Measurements from ENCODE around the gene TBC1D16. TPM values are rescaled to one million over a fixed set of nuclear protein-coding genes. Genes with fewer than 3 reads are reported as not detected.

TBC1D16 gene
- total RNA-seq, 2 experiments from 2014 or later = 0.74 to 1.2 TPM

DNA sequence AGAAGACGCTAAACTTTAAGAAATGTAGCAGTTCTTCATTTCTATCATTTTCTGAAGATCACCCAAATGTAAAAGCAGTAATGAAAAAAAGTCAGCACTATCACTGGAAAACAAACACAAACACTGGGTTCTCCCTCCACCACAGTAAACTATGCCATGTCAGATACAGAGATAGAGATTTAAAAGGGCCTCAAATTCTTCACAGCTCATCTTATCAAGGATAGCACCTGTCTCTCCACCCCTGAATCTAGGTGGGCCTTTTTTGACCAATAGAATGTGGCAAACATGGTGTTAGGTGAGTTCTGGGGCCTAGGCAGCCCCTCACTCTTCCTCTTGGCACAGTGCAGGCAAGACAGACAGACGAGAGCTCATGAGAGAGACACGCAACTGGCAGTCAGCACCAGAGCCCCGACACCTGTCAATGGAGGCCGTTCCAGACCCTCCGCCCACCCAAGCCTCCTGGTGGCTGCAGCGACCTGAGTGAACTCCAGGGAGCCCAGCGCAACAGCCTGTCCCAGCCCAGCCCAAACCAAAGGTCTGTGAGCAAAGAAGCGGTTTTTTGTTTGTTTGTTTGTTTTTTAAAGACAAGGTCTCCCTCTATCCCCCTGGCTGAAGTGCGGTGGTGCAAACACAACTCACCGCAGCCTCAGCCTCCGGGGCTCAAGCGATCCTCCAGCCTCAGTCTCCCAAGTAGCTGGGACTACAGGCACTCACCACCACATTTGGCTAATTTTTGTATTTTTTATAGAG lies 79.8 kb downstream of the TBC1D16 start:
- H3K4me3 Mint-ChIP-seq = no peak overlapping the region
- H3K4me1 Mint-ChIP-seq = peaks cover 1% of the 10 kb centered on the region
- H3K27ac Mint-ChIP-seq = no peak overlapping the region
- no peaks in the 10 kb centered on the region for H3K9me3 Mint-ChIP-seq
- no peak for DNase-seq
- POLR2A ChIA-PET = no interaction called here
- H3K36me3 Mint-ChIP-seq (ENCODE audit: low read depth) = no peaks in the 10 kb centered on the region
- CTCF ChIA-PET = interaction anchor here (1.4 kb wide), 1 partner anchor 15 kb away, joined by 5 read pairs; no protein-coding TSS in a partner anchor
- H3K27me3 Mint-ChIP-seq = peaks cover 10% of the 10 kb centered on the region

DNA sequence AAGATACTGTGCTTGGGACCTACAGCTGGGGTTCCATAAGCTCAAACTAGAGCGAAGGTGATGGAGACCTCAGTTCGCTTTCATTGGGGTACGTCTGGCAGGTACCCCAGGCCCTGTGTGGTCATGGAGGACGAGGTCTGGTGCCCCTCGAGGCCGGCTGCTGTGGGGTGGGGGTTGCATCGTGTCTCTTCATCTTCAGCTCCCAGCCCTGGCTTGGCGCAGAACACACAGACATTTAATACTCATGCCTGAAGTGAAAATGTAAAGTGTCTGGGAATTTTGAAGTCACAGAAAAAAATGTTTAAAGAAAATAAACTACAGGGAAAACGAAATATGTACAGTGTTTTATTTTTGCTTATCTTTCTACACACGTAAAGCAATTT lies 80.5 kb downstream of the TBC1D16 start:
- Mint-ChIP-seq H3K27me3 (peaks cover 9% of the 10 kb centered on the region), H3K4me1 (no peaks in the 10 kb centered on the region), H3K27ac (no peak overlapping the region), H3K36me3 (ENCODE audit: low read depth) (no peaks in the 10 kb centered on the region), H3K9me3 (no peaks in the 10 kb centered on the region), H3K4me3 (no peak overlapping the region)
- ChIA-PET CTCF (interaction anchor here (1.4 kb wide), 1 partner anchor 15 kb away, joined by 5 read pairs; no protein-coding TSS in a partner anchor), POLR2A (no interaction called here)
- no peak for DNase-seq

- ChIA-PET POLR2A (no interaction called here), CTCF (interaction anchor here (1.4 kb wide), 1 partner anchor 16 kb away, joined by 5 read pairs; no protein-coding TSS in a partner anchor)
- Mint-ChIP-seq H3K36me3 (ENCODE audit: low read depth) (no peaks in the 10 kb centered on the region), H3K9me3 (no peaks in the 10 kb centered on the region), H3K27ac (no peak overlapping the region), H3K4me1 (no peaks in the 10 kb centered on the region), H3K4me3 (no peak overlapping the region), H3K27me3 (peaks cover 6% of the 10 kb centered on the region)
- no peak for DNase-seq
These were observed 81.1 kb downstream of the TBC1D16 start for GRCh38 chr17:79954281-79955166.

GRCh38 chr17:79953335-79953734 lies 82.3 kb downstream of the TBC1D16 start:
- DNase-seq = no peak
- no peak overlapping the region for H3K4me3 Mint-ChIP-seq
- no peak overlapping the region for H3K27ac Mint-ChIP-seq
- ChIA-PET POLR2A (no interaction called here), CTCF (no interaction called here)
- no peaks in the 10 kb centered on the region for H3K36me3 Mint-ChIP-seq (ENCODE audit: low read depth)
- no peaks in the 10 kb centered on the region for H3K9me3 Mint-ChIP-seq
- H3K4me1 Mint-ChIP-seq = no peaks in the 10 kb centered on the region
- peaks cover 1% of the 10 kb centered on the region for H3K27me3 Mint-ChIP-seq

DNA sequence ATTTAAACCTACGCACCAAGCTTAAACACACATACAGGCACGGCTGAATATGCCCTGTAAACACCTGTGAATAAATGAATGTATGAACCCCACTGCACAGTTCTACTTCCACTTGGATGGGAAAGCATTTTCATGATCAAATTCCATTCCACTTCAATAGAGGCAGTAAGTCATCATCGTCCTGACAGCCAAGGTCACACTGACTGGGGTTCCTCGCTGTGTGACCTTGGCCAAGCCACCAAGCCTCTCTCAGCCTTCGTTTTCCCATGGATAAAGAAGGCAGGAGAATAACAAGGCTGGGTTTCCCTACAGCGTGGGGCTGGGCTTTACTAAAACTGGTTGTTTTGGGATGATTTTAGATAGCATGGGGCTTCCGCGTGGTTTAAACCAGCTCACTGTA lies 82.8 kb downstream of the TBC1D16 start:
- H3K4me3 Mint-ChIP-seq = no peak overlapping the region
- DNase-seq = no peak
- ChIA-PET POLR2A (no interaction called here), CTCF (no interaction called here)
- no peaks in the 10 kb centered on the region for H3K9me3 Mint-ChIP-seq
- H3K27me3 Mint-ChIP-seq = peaks cover 1% of the 10 kb centered on the region
- no peaks in the 10 kb centered on the region for H3K4me1 Mint-ChIP-seq
- H3K27ac Mint-ChIP-seq = no peak overlapping the region
- no peaks in the 10 kb centered on the region for H3K36me3 Mint-ChIP-seq (ENCODE audit: low read depth)

- no peaks in the 10 kb centered on the region for H3K9me3 Mint-ChIP-seq
- CTCF ChIA-PET = interaction anchor here (0.6 kb wide), 1 partner anchor 112 kb away, joined by 3 read pairs; no protein-coding TSS in a partner anchor
- no peak overlapping the region for H3K4me3 Mint-ChIP-seq
- H3K27me3 Mint-ChIP-seq = peaks cover 1% of the 10 kb centered on the region
- H3K4me1 Mint-ChIP-seq = no peaks in the 10 kb centered on the region
- H3K36me3 Mint-ChIP-seq (ENCODE audit: low read depth) = no peaks in the 10 kb centered on the region
- DNase-seq = no peak
- H3K27ac Mint-ChIP-seq = no peak overlapping the region
- POLR2A ChIA-PET = no interaction called here
These were observed 83.3 kb downstream of the TBC1D16 start for GRCh38 chr17:79952265-79952877.

DNA sequence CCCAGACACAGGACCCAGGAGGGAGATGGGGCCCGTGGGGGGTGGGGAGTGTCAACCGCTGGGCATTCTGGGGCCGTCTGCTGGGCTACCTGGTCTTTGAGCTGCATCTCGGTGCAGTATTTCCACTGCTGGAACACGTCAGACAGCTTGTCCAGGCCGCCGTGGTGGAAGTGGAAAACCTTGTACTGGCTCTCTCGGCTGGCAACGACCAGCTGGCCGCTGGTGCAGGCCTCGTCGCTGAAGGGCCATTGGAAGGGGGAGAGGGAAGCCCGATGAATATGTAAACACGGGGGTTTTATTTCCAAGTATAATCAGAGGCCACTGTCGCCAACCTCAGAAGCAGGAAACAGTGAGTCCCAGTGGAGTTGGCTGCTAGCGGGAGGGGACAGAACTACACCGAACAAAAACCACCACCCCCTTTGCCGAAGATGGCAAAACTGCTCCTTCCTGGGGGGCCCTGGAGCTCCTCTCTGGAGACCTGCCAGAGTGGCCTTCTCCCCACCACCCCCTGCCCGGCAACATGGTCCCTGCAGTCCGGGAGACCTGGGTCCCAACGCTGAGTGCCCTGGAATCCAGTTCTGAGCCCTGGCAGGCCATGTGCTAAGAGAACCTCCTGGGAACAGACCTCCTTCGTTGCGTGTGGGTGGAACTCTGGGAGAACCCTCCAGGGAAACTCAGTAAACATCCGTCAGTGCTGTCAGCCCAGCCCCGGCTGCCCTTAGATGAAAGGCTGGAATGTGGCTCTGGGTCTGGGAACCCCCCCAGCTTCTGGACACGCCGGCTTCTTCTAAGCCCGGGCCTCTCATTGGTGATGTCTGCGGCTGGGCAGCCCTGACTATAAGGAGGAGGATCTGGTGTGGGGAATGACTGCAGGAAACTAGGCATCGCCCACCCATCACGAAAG lies 84.1 kb downstream of the TBC1D16 start:
- Mint-ChIP-seq H3K36me3 (ENCODE audit: low read depth) (no peaks in the 10 kb centered on the region), H3K4me1 (no peaks in the 10 kb centered on the region), H3K27me3 (no peaks in the 10 kb centered on the region), H3K4me3 (no peak overlapping the region), H3K9me3 (no peaks in the 10 kb centered on the region), H3K27ac (no peak overlapping the region)
- DNase-seq = no peak
- POLR2A ChIA-PET = no interaction called here
- CTCF ChIA-PET = interaction anchor here (0.6 kb wide), 1 partner anchor 113 kb away, joined by 3 read pairs; no protein-coding TSS in a partner anchor

GRCh38 chr17:79950751-79951150 lies 84.9 kb downstream of the TBC1D16 start:
- Mint-ChIP-seq H3K36me3 (ENCODE audit: low read depth) (no peaks in the 10 kb centered on the region), H3K9me3 (no peaks in the 10 kb centered on the region), H3K4me3 (no peak overlapping the region), H3K27me3 (no peaks in the 10 kb centered on the region), H3K4me1 (no peaks in the 10 kb centered on the region), H3K27ac (no peak overlapping the region)
- CTCF ChIA-PET = no interaction called here
- DNase-seq = no peak
- POLR2A ChIA-PET = no interaction called here

- CTCF ChIA-PET = no interaction called here
- no peaks in the 10 kb centered on the region for H3K4me1 Mint-ChIP-seq
These were observed 85.4 kb downstream of the TBC1D16 start for GRCh38 chr17:79950306-79950705.

GRCh38 chr17:79949656-79950209 lies 85.9 kb downstream of the TBC1D16 start:
- no peaks in the 10 kb centered on the region for H3K4me1 Mint-ChIP-seq
- no peak for DNase-seq

More at GRCh38 chr17:79950306-79950705, 85.4 kb downstream of the TBC1D16 start:
- POLR2A ChIA-PET = no interaction called here
- Mint-ChIP-seq H3K36me3 (ENCODE audit: low read depth) (no peaks in the 10 kb centered on the region), H3K27ac (no peak overlapping the region), H3K27me3 (no peaks in the 10 kb centered on the region), H3K9me3 (no peaks in the 10 kb centered on the region), H3K4me3 (no peak overlapping the region)
- DNase-seq = no peak

DNA sequence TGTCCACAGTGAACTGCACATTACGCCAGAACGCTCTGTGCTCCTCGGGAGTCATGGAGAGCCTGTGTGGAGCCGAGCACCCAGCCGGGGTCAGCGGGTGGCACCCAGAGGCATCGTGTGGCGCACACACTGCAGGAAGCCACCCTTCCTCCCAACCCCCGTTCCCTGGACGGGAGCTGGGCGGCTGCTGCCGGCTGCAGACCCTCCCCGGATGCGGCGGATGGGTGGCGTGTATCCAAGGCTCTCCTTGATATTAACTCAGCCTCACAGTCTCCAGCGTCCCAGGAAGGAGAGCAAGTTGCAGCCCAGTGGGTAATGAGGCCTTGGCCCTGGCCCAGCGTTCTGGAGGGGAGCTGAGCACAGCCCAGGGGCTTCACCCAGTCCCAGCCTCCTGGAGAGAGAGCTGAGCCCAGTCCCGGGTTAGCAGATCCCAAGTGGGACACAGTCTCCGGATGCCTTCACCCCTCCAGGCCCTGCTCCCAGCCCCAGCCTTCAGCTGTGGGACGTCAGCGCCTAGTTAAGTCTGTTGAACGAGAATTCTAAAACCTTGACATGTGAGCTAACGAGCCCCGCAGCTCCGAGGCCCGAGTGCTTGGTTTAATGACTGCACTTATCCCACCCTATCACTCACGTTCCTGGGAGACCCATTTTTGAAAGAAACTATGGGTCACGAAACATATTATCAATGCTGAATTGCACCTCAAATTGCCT lies 86.6 kb downstream of the TBC1D16 start:
- Mint-ChIP-seq H3K27ac (no peak overlapping the region), H3K9me3 (no peaks in the 10 kb centered on the region), H3K27me3 (no peaks in the 10 kb centered on the region), H3K4me1 (no peaks in the 10 kb centered on the region), H3K36me3 (ENCODE audit: low read depth) (no peaks in the 10 kb centered on the region), H3K4me3 (no peak overlapping the region)
- ChIA-PET CTCF (no interaction called here), POLR2A (no interaction called here)
- DNase-seq = no peak

More at GRCh38 chr17:79949656-79950209, 85.9 kb downstream of the TBC1D16 start:
- Mint-ChIP-seq H3K27ac (no peak overlapping the region), H3K4me3 (no peak overlapping the region), H3K9me3 (no peaks in the 10 kb centered on the region), H3K27me3 (no peaks in the 10 kb centered on the region), H3K36me3 (ENCODE audit: low read depth) (no peaks in the 10 kb centered on the region)
- CTCF ChIA-PET = no interaction called here
- POLR2A ChIA-PET = no interaction called here

All from activated CD4-positive, alpha-beta T cell treated with anti-CD3 and anti-CD28 coated beads, Interleukin-2, amount 10 ng/mL, durations not matched to agents 7 days and 5 days (primary cell).